Measurements from ENCODE around the gene NDUFB5. TPM values are rescaled to one million over a fixed set of nuclear protein-coding genes. Genes with fewer than 3 reads are reported as not detected.

NDUFB5 gene
- polyA plus RNA-seq, 1 donor from 2014 or later, result 272 TPM

GRCh38 chr3:179560791-179561190 is 43.8 kb upstream of the NDUFB5 start:
- no peak overlapping the region for H2AFZ ChIP-seq (ENCODE audit: low read depth, low read length)
- no peak overlapping the region for H3K9ac ChIP-seq (ENCODE audit: low read length)
- H3K9me3 ChIP-seq (ENCODE audit: low read length), result no peaks in the 10 kb centered on the region
- H3K36me3 ChIP-seq (ENCODE audit: insufficient read depth, low read length), result no peaks in the 10 kb centered on the region
- H3K27ac ChIP-seq (ENCODE audit: low read length), result no peak overlapping the region
- H3K9me2 ChIP-seq (ENCODE audit: insufficient read depth, low read length), result no peaks in the 10 kb centered on the region
- no peaks in the 10 kb centered on the region for H4K20me1 ChIP-seq (ENCODE audit: insufficient read depth)
- H3F3A ChIP-seq (ENCODE audit: insufficient read depth, low read length, poor library complexity, severe bottlenecking), result no peaks in the 10 kb centered on the region
- H3K27me3 ChIP-seq (ENCODE audit: insufficient read depth, low read depth, low read length), result no peaks in the 10 kb centered on the region
- H3K4me3 ChIP-seq (ENCODE audit: low read length), result no peak overlapping the region
- no peak overlapping the region for H3K4me2 ChIP-seq (ENCODE audit: low read length)
- H3K79me2 ChIP-seq (replicated peaks; ENCODE audit: insufficient read depth, low read length), result peaks cover 19% of the 10 kb centered on the region
- TF ChIP-seq SMC3 (conservative IDR thresholded peaks at IDR 0.05; ENCODE audit: poor library complexity), result no peak

- Histone ChIP-seq H3K27ac (ENCODE audit: low read length) (peak within 1 kb of the TSS; percentile 61), H3K9me3 (ENCODE audit: low read length) (no peaks in the 10 kb centered on the region), H4K20me1 (ENCODE audit: insufficient read depth) (no peaks in the 10 kb centered on the region), H3F3A (ENCODE audit: insufficient read depth, low read length, poor library complexity, severe bottlenecking) (no peaks in the 10 kb centered on the region), H3K4me2 (ENCODE audit: low read length) (peak within 1 kb of the TSS; percentile 94), H3K36me3 (ENCODE audit: insufficient read depth, low read length) (no peaks in the 10 kb centered on the region), H3K9ac (ENCODE audit: low read length) (peak within 1 kb of the TSS; percentile 63), H3K27me3 (ENCODE audit: insufficient read depth, low read depth, low read length) (no peaks in the 10 kb centered on the region), H3K79me2 (replicated peaks; ENCODE audit: insufficient read depth, low read length) (peaks cover 38% of the 10 kb centered on the region), H3K9me2 (ENCODE audit: insufficient read depth, low read length) (no peaks in the 10 kb centered on the region), H2AFZ (ENCODE audit: low read depth, low read length) (peak within 1 kb of the TSS; percentile 76), H3K4me3 (ENCODE audit: low read length) (peak within 1 kb of the TSS; percentile 96)
- TF ChIP-seq RAD21 (conservative IDR thresholded peaks at IDR 0.05) (peak; percentile 22), EZH2 (IDR thresholded peaks at IDR 0.05; ENCODE audit: borderline replicate concordance, insufficient read depth, low read length, poor library complexity, severe bottlenecking) (no peak), EP300 (conservative IDR thresholded peaks at IDR 0.05; ENCODE audit: poor library complexity, severe bottlenecking) (no peak), POLR2AphosphoS5 (IDR thresholded peaks at IDR 0.05) (peak; percentile 84), SMC3 (conservative IDR thresholded peaks at IDR 0.05; ENCODE audit: poor library complexity) (peak; percentile 10), REST (IDR thresholded peaks at IDR 0.05; ENCODE audit: borderline replicate concordance) (peak; percentile 27), MXI1 (conservative IDR thresholded peaks at IDR 0.05; ENCODE audit: poor library complexity, severe bottlenecking) (peak; percentile 89), TAF1 (IDR thresholded peaks at IDR 0.05; ENCODE audit: low read depth) (peak; percentile 46), CTCF (IDR thresholded peaks at IDR 0.05; ENCODE audit: poor library complexity, severe bottlenecking) (peak; percentile 18)
Observed at GRCh38 chr3:179562591-179563270, 41.9 kb upstream of the NDUFB5 start, which contains the start of gene ACTL6A. Gene ACTL6A (plus strand): TSS chr3:179562926. CDS start chr3:179563093, 167 bp downstream.
